GM12875 (cell line): ENCODE data around the gene DSCAM.

Source experiments
- H3K4me3 ChIP-seq: one replicate; pipeline ENCODE4 v1.5.1; 2011; ENCODE audit warnings: low read depth, low read length, control low read depth
- TF ChIP-seq, protein P1 (sequence below): IDR thresholded peaks from 2 replicates; pipeline ENCODE4 v1.5.1; 2011; ENCODE audit warnings: low read depth, mild to moderate bottlenecking, control low read depth, inconsistent platforms, low read length, moderate library complexity, borderline replicate concordance; ENCODE audit not compliant: insufficient read depth

Gene DSCAM

DNA sequence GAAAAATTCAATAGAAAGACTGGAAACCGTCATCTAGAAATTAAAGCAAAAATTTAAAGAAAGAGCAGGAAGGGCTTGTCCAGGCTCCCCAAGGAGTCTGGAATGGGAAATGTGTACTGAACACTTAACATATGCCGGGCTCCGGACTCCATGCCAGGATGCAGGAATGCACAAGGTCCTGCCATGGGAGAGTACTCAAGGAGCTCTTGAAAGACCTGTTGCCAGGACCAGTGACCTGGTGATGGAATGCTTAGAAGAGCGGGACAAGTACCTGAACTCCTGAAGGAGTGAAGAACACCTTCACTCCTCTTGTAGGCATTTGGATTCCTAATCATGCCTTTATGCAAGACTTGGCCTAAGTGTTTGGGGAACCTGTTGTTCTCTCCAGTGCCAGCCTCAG is 16.9 kb upstream of the DSCAM start:
- TF ChIP-seq, protein P1, sequence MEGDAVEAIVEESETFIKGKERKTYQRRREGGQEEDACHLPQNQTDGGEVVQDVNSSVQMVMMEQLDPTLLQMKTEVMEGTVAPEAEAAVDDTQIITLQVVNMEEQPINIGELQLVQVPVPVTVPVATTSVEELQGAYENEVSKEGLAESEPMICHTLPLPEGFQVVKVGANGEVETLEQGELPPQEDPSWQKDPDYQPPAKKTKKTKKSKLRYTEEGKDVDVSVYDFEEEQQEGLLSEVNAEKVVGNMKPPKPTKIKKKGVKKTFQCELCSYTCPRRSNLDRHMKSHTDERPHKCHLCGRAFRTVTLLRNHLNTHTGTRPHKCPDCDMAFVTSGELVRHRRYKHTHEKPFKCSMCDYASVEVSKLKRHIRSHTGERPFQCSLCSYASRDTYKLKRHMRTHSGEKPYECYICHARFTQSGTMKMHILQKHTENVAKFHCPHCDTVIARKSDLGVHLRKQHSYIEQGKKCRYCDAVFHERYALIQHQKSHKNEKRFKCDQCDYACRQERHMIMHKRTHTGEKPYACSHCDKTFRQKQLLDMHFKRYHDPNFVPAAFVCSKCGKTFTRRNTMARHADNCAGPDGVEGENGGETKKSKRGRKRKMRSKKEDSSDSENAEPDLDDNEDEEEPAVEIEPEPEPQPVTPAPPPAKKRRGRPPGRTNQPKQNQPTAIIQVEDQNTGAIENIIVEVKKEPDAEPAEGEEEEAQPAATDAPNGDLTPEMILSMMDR = no peak
- H3K4me3 ChIP-seq = no peak overlapping the region

DNA sequence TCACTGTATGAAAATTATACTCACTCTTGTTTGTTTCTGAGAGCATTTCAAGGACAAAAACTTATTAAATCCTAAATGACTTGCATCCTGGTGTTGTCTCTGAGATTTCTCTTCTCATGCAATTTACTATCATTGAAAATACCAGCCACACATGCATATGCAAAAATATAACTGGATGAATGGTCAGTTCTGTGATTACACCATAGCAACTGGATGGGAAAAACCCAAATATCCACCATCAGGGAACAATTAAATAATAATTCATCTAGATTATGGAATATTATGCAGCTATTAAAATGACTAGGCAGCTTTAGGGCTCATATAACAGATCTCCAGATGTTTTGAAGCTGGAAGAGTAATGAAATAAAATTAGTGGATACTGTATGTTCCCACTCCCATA is 11.6 kb upstream of the DSCAM start:
- TF ChIP-seq, protein P1 = no peak
- no peak overlapping the region for H3K4me3 ChIP-seq

DNA sequence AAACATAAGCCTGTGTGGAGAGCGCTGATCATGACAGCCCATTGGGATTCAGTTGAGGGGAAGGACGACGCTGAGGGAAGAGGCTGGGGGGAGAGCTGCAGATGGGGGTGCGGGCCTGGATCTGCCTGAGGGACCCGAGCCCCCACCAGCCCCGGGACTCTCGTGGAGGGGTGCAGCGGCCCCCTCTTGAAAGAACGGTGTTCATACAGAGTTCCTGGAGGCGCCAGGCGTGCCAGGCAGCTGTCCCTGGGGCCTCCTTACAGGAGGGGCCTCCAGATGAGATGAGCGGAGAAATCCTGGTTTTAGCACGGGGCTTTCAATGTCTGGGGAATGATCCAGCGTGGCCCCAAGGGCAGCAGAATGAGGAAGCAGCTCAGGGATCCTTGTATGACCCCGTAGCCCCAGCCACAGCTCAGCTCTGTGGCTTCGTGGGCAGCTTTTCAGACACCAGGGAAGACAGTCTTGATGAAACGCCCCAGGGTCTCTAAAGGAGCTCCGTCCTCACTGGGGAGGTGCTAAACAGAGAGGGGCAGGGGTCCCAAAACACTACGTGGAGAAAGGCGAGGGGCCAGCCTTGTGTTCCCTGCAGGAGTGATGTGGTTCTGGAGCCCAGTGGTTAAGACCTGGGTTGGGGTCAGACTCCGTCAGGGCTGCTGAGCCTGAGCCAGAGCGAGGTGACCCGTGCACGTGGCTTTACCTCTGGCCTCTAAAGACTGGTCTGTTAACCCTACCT is 7.2 kb upstream of the DSCAM start:
- TF ChIP-seq, protein P1 = no peak

GRCh38 chr21:40852563-40852962 is 5.6 kb upstream of the DSCAM start:
- TF ChIP-seq, protein P1 = no peak

More for the DNA sequence above, 7.2 kb upstream of the DSCAM start:
- no peak overlapping the region for H3K4me3 ChIP-seq

DNA sequence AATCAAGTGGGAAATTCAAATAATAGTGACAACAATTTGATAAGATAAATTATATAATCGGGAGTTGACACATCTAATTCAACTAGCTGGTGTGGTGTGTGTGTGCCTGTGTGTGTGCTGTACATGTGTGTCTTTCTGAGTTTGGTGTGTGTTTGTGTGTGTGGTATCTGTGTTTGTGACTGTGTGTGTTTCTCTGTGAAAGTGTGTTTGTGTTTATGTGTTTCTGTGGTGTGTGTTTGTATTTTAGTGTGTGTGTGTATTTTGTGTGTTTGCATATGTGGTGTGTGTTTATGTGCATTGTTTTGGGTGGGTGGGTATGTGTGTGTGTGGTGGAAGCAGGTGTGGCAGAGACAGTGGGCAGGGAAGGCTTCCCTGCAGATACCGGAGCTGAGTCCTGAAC is 4.8 kb upstream of the DSCAM start:
- TF ChIP-seq, protein P1 = no peak
- H3K4me3 ChIP-seq = no peak overlapping the region

More at GRCh38 chr21:40852563-40852962, 5.6 kb upstream of the DSCAM start:
- H3K4me3 ChIP-seq = no peak overlapping the region

- no peak overlapping the region for H3K4me3 ChIP-seq
These were observed 3.1 kb upstream of the DSCAM start for GRCh38 chr21:40850071-40850470.

More at GRCh38 chr21:40850071-40850470, 3.1 kb upstream of the DSCAM start:
- TF ChIP-seq, protein P1 = no peak
